ENCODE data around the gene TRPM2. TPM values are rescaled to one million over a fixed set of nuclear protein-coding genes. Genes with fewer than 3 reads are reported as not detected.

Gene TRPM2
- total and polyA plus RNA-seq, 2 of the 4 experiments (the other 2 are of a cell fraction), result not detected

GRCh38 chr21:44408226-44408625, 54.8 kb downstream of the TRPM2 start:
- Histone ChIP-seq H4K5ac (ENCODE audit: low read depth, low read length) (no peak overlapping the region), H3K14ac (replicated peaks; ENCODE audit: low read depth, low read length) (no peak overlapping the region), H2AK9ac (replicated peaks; ENCODE audit: low read depth, low read length, poor library complexity) (no peak overlapping the region), H2BK15ac (ENCODE audit: low read depth, low read length) (no peak overlapping the region), H4K91ac (ENCODE audit: insufficient read depth, low read depth, low read length) (no peak overlapping the region), H3K23ac (ENCODE audit: low read depth, low read length) (no peak overlapping the region), H3K9me3 (ENCODE audit: control insufficient read depth, insufficient read depth, low read length) (peaks cover 10% of the 10 kb centered on the region), H2BK20ac (ENCODE audit: low read depth, low read length) (no peak overlapping the region), H3K79me1 (ENCODE audit: low read depth in 1 of 2, low read length in 2 of 2) (no peaks in the 10 kb centered on the region), H3K36me3 (ENCODE audit: control insufficient read depth, insufficient read depth, low read length) (no peaks in the 10 kb centered on the region), H4K8ac (ENCODE audit: low read depth in 2 of 2, low read length in 2 of 2) (no peak overlapping the region), H3K4me2 (ENCODE audit: low read depth, low read length) (no peak overlapping the region), H4K20me1 (ENCODE audit: insufficient read depth, low read length) (no peaks in the 10 kb centered on the region), H2AK5ac (ENCODE audit: low read depth, low read length) (no peak overlapping the region), H2AFZ (replicated peaks; ENCODE audit: low read length, poor library complexity) (no peak overlapping the region), H3K27ac (ENCODE audit: insufficient read depth, low read length) (no peak overlapping the region), H3K4me1 (ENCODE audit: control insufficient read depth, insufficient read depth, low read length) (no peaks in the 10 kb centered on the region), H3K9me1 (ENCODE audit: insufficient read depth, low read length) (no peaks in the 10 kb centered on the region), H3K56ac (ENCODE audit: extremely low read depth, insufficient read depth, low read length) (no peak overlapping the region), H2BK5ac (ENCODE audit: low read depth, low read length, poor library complexity, severe bottlenecking) (no peak overlapping the region), H3K27me3 (ENCODE audit: control insufficient read depth, insufficient read depth, low read length) (no peaks in the 10 kb centered on the region), H3K4me3 (ENCODE audit: insufficient read depth, low read depth, low read length) (no peak overlapping the region), H3K18ac (ENCODE audit: low read depth, low read length) (no peak overlapping the region), H3K4ac (ENCODE audit: low read depth, low read length) (no peak overlapping the region), H3K9ac (ENCODE audit: low read depth, low read length) (no peak overlapping the region), H2BK120ac (ENCODE audit: low read depth, low read length) (no peak overlapping the region)
- intact Hi-C loops (cut with micrococcal nuclease) (no loop called here), in situ Hi-C loops (cut with MboI; ENCODE audit: low sequenced_read_pairs) (no loop called here), dilution Hi-C loops (cut with HindIII; ENCODE audit: low sequenced_read_pairs, unreplicated experiment) (no loop called here)
- WGBS, 2 experiments (ENCODE audit: extremely low coverage in 2 of 2, insufficient read length in 1 of 2), result 80% methylated on average over 1 of the region's 15 CpGs; no CpG with 5 or more reads in 1 of the 2 experiments
- ATAC-seq (ENCODE audit: low read depth) (no peak), DNase-seq (no peak)
- no peak for TF ChIP-seq CHD1 (IDR thresholded peaks at IDR 0.05; ENCODE audit: low read depth, low read length)
- TF ChIP-seq RAD21 (IDR thresholded peaks at IDR 0.05; ENCODE audit: low read length), result no peak
- TF ChIP-seq, protein P1, sequence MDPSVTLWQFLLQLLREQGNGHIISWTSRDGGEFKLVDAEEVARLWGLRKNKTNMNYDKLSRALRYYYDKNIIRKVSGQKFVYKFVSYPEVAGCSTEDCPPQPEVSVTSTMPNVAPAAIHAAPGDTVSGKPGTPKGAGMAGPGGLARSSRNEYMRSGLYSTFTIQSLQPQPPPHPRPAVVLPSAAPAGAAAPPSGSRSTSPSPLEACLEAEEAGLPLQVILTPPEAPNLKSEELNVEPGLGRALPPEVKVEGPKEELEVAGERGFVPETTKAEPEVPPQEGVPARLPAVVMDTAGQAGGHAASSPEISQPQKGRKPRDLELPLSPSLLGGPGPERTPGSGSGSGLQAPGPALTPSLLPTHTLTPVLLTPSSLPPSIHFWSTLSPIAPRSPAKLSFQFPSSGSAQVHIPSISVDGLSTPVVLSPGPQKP (IDR thresholded peaks at IDR 0.05; ENCODE audit: borderline replicate concordance, low read depth, low read length), result no peak
- TF ChIP-seq NFE2L2 (IDR thresholded peaks at IDR 0.05; ENCODE audit: low read depth, low read length), result no peak
- no peak for TF ChIP-seq USF2 (IDR thresholded peaks at IDR 0.05; ENCODE audit: low read depth, low read length)
- TF ChIP-seq RFX5 (IDR thresholded peaks at IDR 0.05; ENCODE audit: low read depth, low read length), result no peak
- no peak for TF ChIP-seq CTCF (conservative IDR thresholded peaks at IDR 0.05; ENCODE audit: low read depth, low read length)
- TF ChIP-seq SMC3 (IDR thresholded peaks at IDR 0.05; ENCODE audit: low read depth, low read length), result no peak
- CTCF ChIA-PET, result no interaction called here
- no TSS peak for BruUV-seq (replicated peaks)
- POLR2A ChIA-PET (ENCODE audit: unreplicated experiment), result no interaction called here

Measured in IMR-90 (cell line).